DMS53 treated with DMSO at 0.1 percent for 48 hours (cell line): ENCODE results near the gene ACSL1.
"Not testable (repeated sequence)": the region's sequence is repeated elsewhere in the genome, so short reads cannot be mapped to it uniquely, and the experiment has no call there.

ENCODE experiments used
- DNase-seq: peaks from one replicate; lab custom pipeline; 2025; ENCODE audit not compliant: unreplicated experiment; lab: John Stamatoyannopoulos, UW

The ACSL1 gene

GRCh38 chr4:184793735-184794355, 31.9 kb downstream of the ACSL1 start:
- DNase-seq = no peak

GRCh38 chr4:184792950-184793555, 32.7 kb downstream of the ACSL1 start:
- no peak for DNase-seq

GRCh38 chr4:184792334-184792733, 33.4 kb downstream of the ACSL1 start:
- DNase-seq = no peak

- DNase-seq = no peak
These were observed 34.9 kb downstream of the ACSL1 start for GRCh38 chr4:184790826-184791225.

- DNase-seq = no peak
These were observed 37.8 kb downstream of the ACSL1 start for GRCh38 chr4:184787766-184788503.

GRCh38 chr4:184785813-184786212, 40.0 kb downstream of the ACSL1 start:
- no peak for DNase-seq

- no peak for DNase-seq
These were observed 41.0 kb downstream of the ACSL1 start for GRCh38 chr4:184784628-184785257.

GRCh38 chr4:184782731-184783373, 42.9 kb downstream of the ACSL1 start:
- no peak for DNase-seq

- DNase-seq = not testable (repeated sequence)
These were observed 46.6 kb downstream of the ACSL1 start for GRCh38 chr4:184779160-184779559.

GRCh38 chr4:184778325-184778724, 47.4 kb downstream of the ACSL1 start:
- no peak for DNase-seq

GRCh38 chr4:184776821-184777220, 48.9 kb downstream of the ACSL1 start:
- no peak for DNase-seq

GRCh38 chr4:184775854-184776555, 49.8 kb downstream of the ACSL1 start:
- DNase-seq = no peak

- no peak for DNase-seq
These were observed 51.6 kb downstream of the ACSL1 start for GRCh38 chr4:184774152-184774551.

GRCh38 chr4:184771416-184771815, 54.4 kb downstream of the ACSL1 start:
- no peak for DNase-seq

GRCh38 chr4:184769141-184769765, 56.5 kb downstream of the ACSL1 start:
- DNase-seq = no peak

- DNase-seq = no peak
These were observed 57.5 kb downstream of the ACSL1 start for GRCh38 chr4:184768296-184768695.

GRCh38 chr4:184766446-184766845, 59.3 kb downstream of the ACSL1 start:
- no peak for DNase-seq

GRCh38 chr4:184765473-184766340, 60.1 kb downstream of the ACSL1 start:
- DNase-seq = no peak

- DNase-seq = no peak
These were observed 61.2 kb downstream of the ACSL1 start for GRCh38 chr4:184764601-184765000.
